Activated CD8-positive, alpha-beta memory T cell treated with anti-CD3 and anti-CD28 coated beads, Interleukin-2, amount 50 U/mL, for 24 hours (primary cell): ENCODE data around the gene SETBP1.

Source experiments
- DNase-seq: peaks from one replicate; pipeline ENCODE4 v3.0.0-alpha.2; 2020; ENCODE audit errors: extremely low read depth

Gene SETBP1

DNA sequence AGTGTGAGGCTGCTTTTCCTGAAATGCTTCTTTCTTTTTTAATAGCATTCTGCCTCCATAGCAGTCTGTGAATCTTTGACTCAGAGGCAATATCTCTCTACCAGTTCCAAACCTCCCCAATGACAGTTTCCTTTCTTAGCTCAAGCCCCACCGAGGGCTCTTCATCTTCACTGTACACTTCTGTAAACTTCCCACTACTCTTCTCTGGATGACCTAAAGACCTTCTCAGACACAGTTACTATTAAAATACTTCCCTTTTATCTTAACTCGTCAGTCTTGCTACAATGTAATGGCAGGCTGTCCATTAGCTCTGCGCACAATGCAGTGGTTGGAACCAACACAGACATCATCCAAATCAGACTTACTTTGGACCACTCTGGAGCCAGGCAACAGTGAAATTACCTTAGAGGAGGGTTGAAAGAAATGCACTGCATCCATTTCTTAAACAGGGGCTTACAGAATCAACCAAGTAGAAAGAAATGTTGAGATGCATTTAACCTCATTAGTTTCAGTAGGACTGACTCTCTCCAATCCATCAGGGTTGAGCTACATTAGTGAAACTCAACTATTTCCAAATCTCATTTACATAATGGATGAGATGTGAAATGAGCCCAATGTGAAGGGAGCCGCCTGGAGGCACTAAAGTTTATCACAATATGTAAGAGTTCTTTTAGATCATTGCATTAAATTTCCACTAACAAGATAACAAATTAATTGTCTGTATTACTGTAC, 343.8 kb downstream of the SETBP1 start:
- no peak for DNase-seq

GRCh38 chr18:45025089-45025450, 344.4 kb downstream of the SETBP1 start:
- no peak for DNase-seq

DNA sequence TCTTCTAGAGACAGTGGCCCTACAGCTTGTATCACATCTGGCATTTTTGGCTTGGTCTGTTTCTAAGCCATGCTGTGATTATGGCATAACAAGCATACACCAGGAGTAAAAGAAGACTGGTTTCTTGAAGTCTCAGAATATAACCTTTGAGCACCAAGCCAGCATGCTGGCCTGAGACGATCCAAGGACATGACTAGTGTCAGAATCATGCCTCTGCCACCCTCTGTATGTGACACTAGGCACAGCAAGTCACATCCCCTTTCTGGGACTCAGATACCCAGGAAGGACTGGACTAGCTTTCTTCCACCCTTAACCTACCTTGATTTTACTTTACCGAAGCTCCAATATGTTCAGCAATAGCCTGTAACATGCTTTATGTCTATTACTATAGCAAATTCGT, 345.5 kb downstream of the SETBP1 start:
- no peak for DNase-seq

- no peak for DNase-seq
Observed at GRCh38 chr18:45034179-45034578, 353.5 kb downstream of the SETBP1 start.

DNA sequence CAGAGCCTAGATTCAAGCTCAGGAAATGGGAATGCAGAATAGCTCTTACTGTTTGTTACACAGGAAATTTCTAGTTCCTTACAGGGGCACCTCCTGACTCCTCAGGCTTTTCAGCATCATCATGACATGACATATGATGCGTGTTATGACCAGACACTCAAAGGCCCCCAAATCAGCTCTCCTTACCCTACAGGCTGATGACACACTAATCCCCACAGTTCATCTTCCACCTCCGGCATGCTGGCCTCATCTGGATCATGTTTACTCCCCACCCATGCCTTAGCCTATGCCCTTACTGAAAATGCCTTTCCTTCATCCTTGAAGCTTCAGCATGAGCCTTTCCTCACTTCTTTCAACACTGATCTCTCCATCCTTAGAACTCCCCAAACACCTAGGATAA, 356.9 kb downstream of the SETBP1 start:
- DNase-seq, result no peak

GRCh38 chr18:45039376-45039775, 358.7 kb downstream of the SETBP1 start:
- DNase-seq, result no peak

DNA sequence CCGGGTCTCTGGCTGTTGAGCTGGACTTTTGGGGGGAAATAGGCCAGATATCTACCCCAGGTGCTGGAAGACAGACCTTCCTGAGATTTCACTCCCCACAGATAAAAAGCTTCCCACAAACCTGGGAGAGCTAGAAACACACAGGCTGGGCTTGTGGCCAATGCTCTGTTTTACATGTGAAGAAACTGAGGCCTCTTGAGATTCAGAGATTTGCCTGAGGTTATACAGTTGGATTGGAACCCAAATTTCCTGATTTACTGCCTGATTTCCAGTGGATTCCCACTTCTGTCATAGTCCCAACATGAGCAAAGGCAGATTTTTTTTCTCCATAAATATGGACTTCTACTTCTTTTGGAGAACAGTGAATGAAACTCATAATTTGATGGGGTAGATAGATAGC, 360.2 kb downstream of the SETBP1 start:
- no peak for DNase-seq

DNA sequence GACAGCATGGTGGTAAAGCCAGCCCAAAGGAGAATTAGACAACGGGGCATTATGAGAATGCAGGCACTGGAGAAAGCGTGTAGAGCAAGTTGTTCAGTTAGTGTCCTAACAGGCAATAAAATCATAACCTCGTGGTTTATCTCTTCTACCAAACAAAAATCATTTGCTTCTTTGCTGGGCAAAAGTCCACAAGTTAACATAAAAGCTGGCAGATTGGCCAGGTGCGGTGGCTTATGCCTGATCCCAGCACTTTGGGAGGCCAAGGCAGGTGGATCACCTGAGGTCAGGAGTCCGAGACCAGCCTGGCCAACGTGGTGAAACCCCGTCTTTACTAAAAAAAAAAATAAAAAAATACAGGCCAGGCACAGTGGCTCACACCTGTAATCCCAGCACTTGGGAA, 364.1 kb downstream of the SETBP1 start:
- DNase-seq, result no peak

- no peak for DNase-seq
Observed at GRCh38 chr18:45046228-45046627, 365.5 kb downstream of the SETBP1 start.

GRCh38 chr18:45046961-45047360, 366.3 kb downstream of the SETBP1 start:
- no peak for DNase-seq

- DNase-seq, result no peak
Observed at GRCh38 chr18:45049578-45050319, 369.1 kb downstream of the SETBP1 start.

GRCh38 chr18:45050712-45051601, 370.3 kb downstream of the SETBP1 start:
- no peak for DNase-seq

DNA sequence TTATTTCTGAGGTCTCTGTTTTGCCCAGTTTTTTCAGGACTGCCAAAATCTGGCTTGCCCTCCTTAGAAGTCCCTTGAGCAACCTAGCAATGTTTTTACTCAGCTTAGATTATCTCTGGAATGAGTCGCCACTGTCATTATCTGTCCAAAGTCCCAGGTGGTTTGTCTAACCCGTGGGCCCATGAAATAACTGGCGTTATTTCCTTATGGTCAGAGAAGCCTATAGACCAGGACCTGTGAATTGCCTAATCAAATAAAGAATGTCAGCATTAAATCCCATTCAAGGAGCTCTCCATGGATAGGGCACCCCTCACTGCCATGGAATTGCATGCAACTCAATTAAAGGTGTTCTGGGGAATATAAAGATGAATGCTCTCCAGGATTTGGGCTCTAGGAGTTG, 373.9 kb downstream of the SETBP1 start:
- no peak for DNase-seq

- DNase-seq, result no peak
Observed at GRCh38 chr18:45055811-45056210, 375.1 kb downstream of the SETBP1 start.

DNA sequence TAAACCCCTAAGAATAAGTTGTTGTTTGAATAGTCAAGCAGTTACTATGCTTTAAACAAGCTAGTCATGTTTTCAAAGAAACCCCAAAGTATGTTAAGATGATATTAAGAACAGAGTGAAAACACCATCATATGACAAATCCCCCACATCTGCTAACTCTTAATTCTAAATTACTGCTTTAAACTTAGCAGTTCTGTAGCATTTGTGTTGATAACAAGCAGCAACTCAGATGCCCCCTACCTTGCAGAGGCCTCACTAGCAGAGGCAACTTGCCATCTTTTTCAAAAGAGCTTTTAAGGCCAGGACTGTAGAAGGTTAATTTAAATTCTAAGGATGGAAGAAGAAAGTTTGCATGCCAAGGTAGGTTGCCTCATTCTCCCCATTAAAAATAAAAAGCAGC, 376.2 kb downstream of the SETBP1 start:
- DNase-seq, result no peak

- no peak for DNase-seq
Observed at GRCh38 chr18:45057955-45058600, 377.4 kb downstream of the SETBP1 start.

DNA sequence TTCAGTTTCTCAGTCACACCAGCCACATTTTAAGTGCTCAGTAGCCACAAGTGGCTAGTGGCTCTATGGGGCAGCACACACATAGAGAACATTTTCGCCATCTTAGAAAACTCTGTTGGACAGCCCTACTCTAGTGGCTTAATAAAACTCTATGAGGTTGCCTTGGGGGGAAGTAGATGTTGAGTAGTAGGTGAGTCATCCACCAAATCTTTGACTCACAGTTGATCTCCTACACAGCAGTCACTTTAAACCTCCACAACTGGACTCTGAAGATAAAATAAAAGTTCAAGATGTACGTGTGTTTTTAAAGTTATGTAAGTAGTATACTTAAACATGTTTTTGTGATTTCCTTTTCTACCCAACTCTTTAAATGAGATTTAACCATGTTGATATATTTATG, 379.0 kb downstream of the SETBP1 start:
- DNase-seq, result no peak

GRCh38 chr18:45060102-45060501, 379.4 kb downstream of the SETBP1 start:
- no peak for DNase-seq

DNA sequence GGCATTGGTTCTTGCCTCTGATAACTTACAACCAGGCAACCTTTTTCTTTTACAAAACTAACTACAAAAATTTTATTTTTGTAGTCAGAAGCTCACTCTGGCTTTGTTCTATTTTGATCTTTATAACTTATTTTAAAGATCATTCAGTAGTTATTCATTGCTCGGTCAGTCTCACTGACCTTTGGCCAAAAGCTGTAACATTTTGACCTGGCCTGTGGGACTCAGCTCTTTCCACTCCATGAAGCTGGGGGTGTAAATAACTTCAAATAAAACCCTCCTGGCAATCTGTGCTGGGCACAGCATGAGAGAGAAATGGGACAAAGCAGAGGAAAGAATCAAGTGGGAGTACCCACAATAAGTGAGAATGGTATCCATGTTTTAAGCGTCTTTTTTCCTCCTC, 380.7 kb downstream of the SETBP1 start:
- DNase-seq, result no peak

DNA sequence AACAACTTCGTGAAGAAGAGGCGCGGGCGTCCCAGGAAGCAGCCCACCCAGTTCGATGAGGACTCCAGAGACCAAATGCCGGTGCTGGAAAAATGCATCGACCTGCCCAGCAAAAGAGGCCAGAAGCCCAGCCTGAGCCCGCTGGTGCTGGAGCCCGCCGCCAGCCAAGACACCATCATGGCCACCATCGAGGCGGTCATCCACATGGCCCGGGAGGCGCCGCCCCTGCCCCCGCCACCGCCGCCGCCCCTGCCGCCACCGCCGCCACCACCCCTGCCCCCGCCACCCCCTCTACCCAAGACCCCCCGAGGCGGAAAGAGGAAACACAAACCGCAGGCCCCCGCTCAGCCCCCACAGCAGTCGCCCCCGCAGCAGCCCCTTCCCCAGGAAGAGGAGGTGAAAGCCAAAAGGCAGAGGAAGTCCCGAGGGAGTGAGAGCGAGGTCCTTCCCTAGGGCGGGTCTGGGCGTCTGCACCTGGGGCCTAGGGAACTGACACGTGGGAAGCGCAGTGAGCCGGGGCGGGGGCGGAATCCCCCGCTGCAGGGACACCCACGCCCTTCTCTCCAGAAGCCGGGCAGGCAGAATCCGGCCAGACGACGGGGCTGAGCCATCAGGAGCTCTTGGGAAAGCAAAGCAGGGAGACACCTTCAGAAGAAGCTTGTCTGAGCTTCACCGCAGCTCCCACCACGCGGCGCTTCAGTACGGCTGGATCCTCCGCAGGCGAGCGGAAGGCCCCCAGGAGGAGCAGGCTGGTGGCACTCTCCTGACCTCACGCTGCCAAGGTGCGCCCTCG, 382.8 kb downstream of the SETBP1 start:
- DNase-seq, result no peak

DNA sequence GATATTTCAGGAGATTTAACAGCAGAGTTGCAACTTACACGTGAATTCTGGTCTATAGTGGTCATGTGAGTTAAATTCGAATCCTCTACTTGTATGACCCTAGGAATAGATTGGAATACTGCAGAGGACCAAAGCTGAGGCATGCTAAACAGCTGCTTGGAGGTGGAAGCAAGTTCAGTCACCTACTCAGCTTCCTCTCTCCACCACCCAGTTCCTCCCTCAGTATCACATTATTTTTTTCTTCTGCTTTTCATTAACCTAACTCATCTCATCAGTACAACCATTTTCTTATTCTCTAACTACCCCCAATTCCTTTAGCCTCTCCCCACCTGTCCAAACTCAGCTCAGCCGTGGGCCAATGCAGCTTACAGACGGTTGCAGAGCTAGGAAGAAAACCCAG, 385.5 kb downstream of the SETBP1 start:
- no peak for DNase-seq
